H1 (cell line): ENCODE measurements around the gene UBE2I.

Source experiments
- ASH2L ChIP-seq: fragments of 200-600, 300-600 bp; sonication (generic); IDR thresholded peaks from one replicate; pipeline ENCODE4 v1.7.1; 2017; ENCODE audit warnings: low read length
- CTCF ChIP-seq, 3 experiments: IDR thresholded peaks; 1 replicate in 2 of 3; 2 replicates in 1 of 3; pipeline versions ENCODE4 v1.5.1 to v1.6.1; 2011; ENCODE audit warnings: low read length in 3 of 3, mild to moderate bottlenecking in 3 of 3, inconsistent platforms in 2 of 3, low read depth in 1 of 3, moderate library complexity in 1 of 3; ENCODE audit not compliant: insufficient read depth in 1 of 3; ENCODE audit errors: control extremely low read depth in 1 of 3
- EZH2 ChIP-seq: fragments of 200-600 bp; sonication (generic); IDR thresholded peaks from 2 replicates; pipeline ENCODE4 v1.7.1; 2012; ENCODE audit warnings: low read depth, mild to moderate bottlenecking, moderate library complexity, low read length, inconsistent platforms; ENCODE audit not compliant: severe bottlenecking
- JUN ChIP-seq: IDR thresholded peaks from 2 replicates; pipeline ENCODE4 v1.6.1; 2011; ENCODE audit warnings: low read depth, mild to moderate bottlenecking, improper control_type of control experiment, low read length
- MAFK ChIP-seq: IDR thresholded peaks from 2 replicates; pipeline ENCODE4 v1.6.1; 2012; ENCODE audit warnings: low read depth, mild to moderate bottlenecking, improper control_type of control experiment, low read length
- POLR2A ChIP-seq, 2 experiments: IDR thresholded peaks; 1 replicate in 1 of 2; 2 replicates in 1 of 2; pipeline ENCODE4 v1.6.1; 2011; ENCODE audit warnings: low read depth in 2 of 2, low read length in 2 of 2, mild to moderate bottlenecking in 2 of 2; ENCODE audit errors: control extremely low read depth in 1 of 2
- POLR2AphosphoS5 ChIP-seq: IDR thresholded peaks from 2 replicates; pipeline ENCODE4 v1.6.1; 2011; ENCODE audit warnings: low read depth, low read length
- RXRA ChIP-seq: IDR thresholded peaks from 2 replicates; pipeline ENCODE4 v1.6.1; 2011; ENCODE audit warnings: low read depth, mild to moderate bottlenecking, low read length, moderate library complexity; ENCODE audit not compliant: insufficient read depth
- SP2 ChIP-seq: IDR thresholded peaks from 2 replicates; pipeline ENCODE4 v1.6.1; 2012; ENCODE audit warnings: mild to moderate bottlenecking, low read length, inconsistent platforms
- SP4 ChIP-seq: IDR thresholded peaks from 2 replicates; pipeline ENCODE4 v1.6.1; 2012; ENCODE audit warnings: low read length, inconsistent platforms
- SRF ChIP-seq: IDR thresholded peaks from 2 replicates; pipeline ENCODE4 v1.6.1; 2011; ENCODE audit warnings: mild to moderate bottlenecking, low read depth, low read length, moderate library complexity
- TAF1 ChIP-seq: IDR thresholded peaks from 2 replicates; pipeline ENCODE4 v1.6.1; 2011; ENCODE audit warnings: mild to moderate bottlenecking, low read depth, low read length
- TBP ChIP-seq: IDR thresholded peaks from 2 replicates; pipeline ENCODE4 v1.6.1; 2011; ENCODE audit warnings: low read depth, low read length, improper control_type of control experiment
- TF ChIP-seq, protein P1 (sequence below): IDR thresholded peaks from 2 replicates; pipeline ENCODE4 v1.6.1; 2011; ENCODE audit warnings: low read depth, mild to moderate bottlenecking, low read length; ENCODE audit not compliant: insufficient read depth

DNA sequence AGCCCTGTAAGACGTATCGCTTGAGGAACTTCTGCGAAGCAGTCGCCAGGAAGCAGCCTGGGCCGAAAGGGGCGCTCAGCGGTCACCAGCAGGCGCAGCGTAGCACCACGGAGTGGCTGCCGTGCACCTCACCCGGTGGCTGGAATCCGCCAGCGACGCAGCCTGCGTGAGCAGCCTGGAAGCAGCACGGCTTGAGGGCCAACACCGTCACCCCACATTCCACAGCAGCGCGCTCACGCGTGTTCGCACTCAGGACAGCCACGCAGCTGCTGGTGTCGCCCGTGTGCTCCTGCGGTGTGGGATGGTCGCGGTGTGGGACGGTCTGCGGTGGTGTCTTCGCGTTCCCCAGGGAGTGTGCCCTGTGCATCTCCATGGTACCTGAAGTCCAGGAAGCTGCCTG is 9.6 kb downstream of the UBE2I start:
- TF ChIP-seq POLR2AphosphoS5 (no peak), CTCF (IDR thresholded peaks at IDR 0.05; ENCODE audit: control extremely low read depth in 1 of 3, insufficient read depth in 1 of 3, low read depth in 1 of 3, low read length in 3 of 3) (peak in 1 of 3 experiments; percentile 25; a peak in 2 of 4 replicates), EZH2 (no peak), SP4 (no peak), RXRA (no peak), SP2 (no peak), POLR2A (IDR thresholded peaks at IDR 0.05; ENCODE audit: control extremely low read depth in 1 of 2, low read depth in 2 of 2, low read length in 2 of 2) (no peak), ASH2L (no peak), TAF1 (no peak), JUN (no peak), MAFK (no peak), SRF (no peak), TBP (no peak)
- TF ChIP-seq, protein P1, sequence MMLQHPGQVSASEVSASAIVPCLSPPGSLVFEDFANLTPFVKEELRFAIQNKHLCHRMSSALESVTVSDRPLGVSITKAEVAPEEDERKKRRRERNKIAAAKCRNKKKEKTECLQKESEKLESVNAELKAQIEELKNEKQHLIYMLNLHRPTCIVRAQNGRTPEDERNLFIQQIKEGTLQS: no peak
